Activated naive CD8-positive, alpha-beta T cell treated with anti-CD3 and anti-CD28 coated beads, Interleukin-2, amount 50 U/mL, for 16 hours (primary cell): ENCODE measurements around the gene PXT1.
"Not testable (repeated sequence)": the region's sequence is repeated elsewhere in the genome, so short reads cannot be mapped to it uniquely, and the experiment has no call there.

ENCODE experiments used
- DNase-seq: peaks from one replicate; pipeline ENCODE4 v3.0.0-alpha.2; 2020; ENCODE audit warnings: low read depth, low spot score

The PXT1 gene

GRCh38 chr6:36442671-36443470 lies at the start of gene PXT1, which contains the start of gene KCTD20:
Gene PXT1, minus strand, starts transcription at chr6:36442854. Its CDS starts 16,772 bp downstream, at chr6:36426082.
Gene KCTD20, plus strand, starts transcription at chr6:36443000. Its CDS starts 27,098 bp downstream, at chr6:36470098.
- peak; percentile 78 for DNase-seq

GRCh38 chr6:36492092-36492491 lies 49.4 kb upstream of the PXT1 start:
- DNase-seq = no peak

GRCh38 chr6:36491378-36491965 lies 48.8 kb upstream of the PXT1 start:
- no peak for DNase-seq

- no peak for DNase-seq
Observed at GRCh38 chr6:36489426-36489825, 46.8 kb upstream of the PXT1 start.

GRCh38 chr6:36488221-36488620 lies 45.6 kb upstream of the PXT1 start:
- no peak for DNase-seq

GRCh38 chr6:36487698-36488097 lies 45.0 kb upstream of the PXT1 start:
- no peak for DNase-seq

- DNase-seq = no peak
Observed at GRCh38 chr6:36484736-36485135, 42.1 kb upstream of the PXT1 start.

- DNase-seq = not testable (repeated sequence)
Observed at GRCh38 chr6:36483326-36483725, 40.7 kb upstream of the PXT1 start.

GRCh38 chr6:36479256-36479655 lies 36.6 kb upstream of the PXT1 start:
- no peak for DNase-seq

GRCh38 chr6:36478051-36478526 lies 35.4 kb upstream of the PXT1 start:
- no peak for DNase-seq

GRCh38 chr6:36469946-36470345 lies 27.3 kb upstream of the PXT1 start:
- DNase-seq = no peak

GRCh38 chr6:36469148-36469661 lies 26.6 kb upstream of the PXT1 start:
- no peak for DNase-seq

GRCh38 chr6:36467625-36468024 lies 25.0 kb upstream of the PXT1 start:
- no peak for DNase-seq

GRCh38 chr6:36464233-36464632 lies 21.6 kb upstream of the PXT1 start:
- DNase-seq = no peak

- no peak for DNase-seq
Observed at GRCh38 chr6:36463676-36464075, 21.0 kb upstream of the PXT1 start.

GRCh38 chr6:36461646-36462045 lies 19.0 kb upstream of the PXT1 start:
- no peak for DNase-seq

- no peak for DNase-seq
Observed at GRCh38 chr6:36460916-36461315, 18.3 kb upstream of the PXT1 start.

- DNase-seq = no peak
Observed at GRCh38 chr6:36459501-36459900, 16.8 kb upstream of the PXT1 start.

- DNase-seq = no peak
Observed at GRCh38 chr6:36455486-36456027, 12.9 kb upstream of the PXT1 start.

- DNase-seq = not testable (repeated sequence)
Observed at GRCh38 chr6:36452897-36453296, 10.2 kb upstream of the PXT1 start.

- not testable (repeated sequence) for DNase-seq
Observed at GRCh38 chr6:36449173-36449572, 6.5 kb upstream of the PXT1 start.

GRCh38 chr6:36445621-36446020 lies 3.0 kb upstream of the PXT1 start:
- DNase-seq = no peak
